AML-193 (cell line): ENCODE measurements around the gene CTXND1.

ENCODE experiments used
- DNase-seq, 2 experiments: peaks; one replicate each; lab custom pipeline; 2025; lab: John Stamatoyannopoulos, UW

CTXND1 gene

DNA sequence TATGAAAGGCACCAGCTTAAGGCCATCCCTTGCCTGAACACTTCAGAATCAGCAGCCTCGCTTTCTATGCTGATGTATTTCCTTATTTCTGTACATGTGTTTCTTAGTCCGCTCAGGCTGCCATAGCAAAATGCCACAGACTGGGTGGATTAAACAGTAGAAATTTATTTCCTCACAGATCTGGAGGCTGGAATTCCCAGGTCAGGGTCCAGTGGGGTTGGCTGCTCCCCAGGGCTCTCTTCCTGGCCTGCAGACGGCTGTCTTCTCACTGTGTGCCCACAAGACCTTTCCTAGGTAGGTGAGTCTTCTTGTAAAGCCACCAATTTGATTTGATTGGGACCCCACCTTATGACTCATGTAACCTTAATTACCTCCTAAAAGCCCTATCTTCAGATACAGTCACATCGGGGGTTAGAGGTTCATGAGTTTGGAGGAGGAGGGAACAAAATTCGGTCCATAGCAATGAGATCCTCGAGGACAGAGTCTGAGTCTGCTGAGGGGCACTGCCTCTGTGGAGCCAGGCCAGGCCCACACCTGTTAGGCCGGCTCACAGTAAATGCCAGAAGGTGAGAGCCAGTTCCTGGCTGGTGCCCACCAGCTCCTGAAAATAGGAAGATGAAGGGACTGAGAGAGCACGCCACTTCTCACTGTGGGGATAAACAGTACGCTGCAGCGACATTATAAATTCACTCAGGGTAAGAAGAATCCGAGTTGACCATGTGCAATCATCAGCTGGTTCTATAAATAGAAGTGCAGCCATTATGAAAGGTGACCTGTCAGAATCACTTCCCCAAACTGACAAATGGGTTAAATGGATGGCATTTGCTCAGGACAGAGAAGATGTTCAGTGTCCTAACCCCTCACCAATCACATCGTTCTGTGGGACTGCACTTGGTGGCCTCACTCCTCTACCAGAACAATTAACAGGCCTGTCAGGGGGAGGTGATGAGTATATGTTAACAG lies 41.1 kb downstream of the CTXND1 start:
- DNase-seq: no peak

- no peak for DNase-seq
Observed at GRCh38 chr15:80208758-80209734, 43.0 kb downstream of the CTXND1 start.

GRCh38 chr15:80207887-80208286 lies 44.1 kb downstream of the CTXND1 start:
- no peak for DNase-seq

DNA sequence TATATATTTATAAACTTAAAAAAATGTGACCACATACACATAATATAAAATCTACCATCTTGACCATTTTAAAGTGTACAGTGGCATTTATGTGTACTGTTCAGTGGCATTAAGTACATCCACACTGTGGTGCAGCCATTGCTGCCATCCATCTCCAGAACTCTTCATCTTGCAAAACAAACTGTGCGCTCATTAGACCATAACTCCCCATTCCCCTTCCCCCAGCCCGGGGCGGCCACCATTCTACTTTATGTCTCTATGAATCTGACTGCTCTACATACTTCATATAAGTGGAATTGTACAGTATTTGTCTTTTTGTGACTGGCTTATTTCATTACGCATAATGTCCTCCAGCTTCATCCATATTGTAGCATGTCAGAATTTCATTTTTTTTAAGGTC lies 47.8 kb downstream of the CTXND1 start:
- DNase-seq: no peak

GRCh38 chr15:80203361-80203885 lies 48.6 kb downstream of the CTXND1 start:
- no peak for DNase-seq

DNA sequence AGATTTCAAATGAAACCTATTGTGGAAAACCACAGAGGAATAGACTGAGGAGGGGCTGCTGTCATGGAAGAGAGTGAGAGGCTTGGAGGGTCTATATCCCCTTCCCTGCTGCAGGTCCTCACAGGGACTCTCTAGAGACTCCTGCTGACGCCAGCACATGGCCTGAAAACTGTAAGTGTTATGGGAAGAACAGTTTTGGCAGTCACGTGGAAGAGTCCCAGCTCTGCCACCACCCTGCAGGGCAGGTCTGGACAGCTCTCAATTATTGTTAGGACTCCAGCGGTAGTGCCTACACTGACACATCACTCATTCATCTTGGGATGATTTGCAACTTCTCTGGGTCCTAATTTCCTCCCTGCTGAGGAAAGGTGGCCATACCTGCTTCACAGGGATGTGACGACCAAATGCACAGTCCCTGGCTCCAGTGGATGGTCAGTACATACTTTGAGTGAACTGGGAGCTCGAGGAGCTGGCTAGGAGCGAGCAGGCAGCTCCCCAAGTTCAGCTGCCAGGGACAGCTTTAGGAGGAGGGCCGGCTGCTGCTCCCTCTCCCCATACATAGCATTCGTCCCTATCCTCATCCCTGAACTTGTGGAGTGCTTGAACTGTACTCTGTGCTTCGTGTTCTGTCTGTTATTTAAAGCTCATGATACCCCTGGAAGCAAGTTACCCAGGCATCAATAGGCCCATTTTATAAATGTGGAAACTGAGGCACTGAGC lies 49.2 kb downstream of the CTXND1 start:
- DNase-seq: no peak

DNA sequence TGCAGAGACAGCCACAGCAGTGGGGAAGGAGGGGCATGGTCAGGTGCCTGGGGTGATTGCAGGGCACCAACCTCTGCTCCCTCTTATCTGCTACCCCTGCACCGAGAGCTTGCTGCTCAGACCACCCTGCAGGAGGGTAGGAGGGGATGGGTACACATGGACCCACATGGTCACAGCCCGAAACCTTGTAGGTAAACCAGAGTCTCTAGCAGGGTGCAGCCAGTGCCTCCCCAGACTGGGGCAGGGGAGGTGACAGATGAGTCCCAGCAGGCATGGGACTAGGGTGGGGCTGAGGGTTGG lies 50.0 kb downstream of the CTXND1 start:
- DNase-seq: no peak

GRCh38 chr15:80201256-80202015 lies 50.6 kb downstream of the CTXND1 start:
- DNase-seq: no peak

GRCh38 chr15:80199869-80200268 lies 52.1 kb downstream of the CTXND1 start:
- DNase-seq: no peak

DNA sequence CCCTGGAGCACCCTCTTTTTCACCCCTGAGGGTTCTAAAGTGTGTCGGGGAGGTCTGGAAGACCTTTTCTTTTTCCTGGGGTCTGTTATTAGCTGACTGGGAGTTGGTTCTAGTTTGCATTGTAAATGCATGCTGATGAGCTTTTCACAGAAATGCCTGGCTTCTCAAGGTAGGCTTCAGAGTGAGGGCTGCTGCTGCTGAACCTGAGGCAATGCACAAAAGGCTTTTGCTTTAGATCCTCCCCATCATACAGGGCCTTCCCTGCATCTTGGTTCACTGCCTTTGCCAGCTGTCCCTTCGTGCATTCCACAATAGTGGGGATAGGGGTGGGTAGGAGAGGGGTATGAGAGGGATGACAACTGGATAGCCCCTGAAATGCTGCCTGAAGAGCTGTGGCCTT lies 52.6 kb downstream of the CTXND1 start:
- no peak for DNase-seq

DNA sequence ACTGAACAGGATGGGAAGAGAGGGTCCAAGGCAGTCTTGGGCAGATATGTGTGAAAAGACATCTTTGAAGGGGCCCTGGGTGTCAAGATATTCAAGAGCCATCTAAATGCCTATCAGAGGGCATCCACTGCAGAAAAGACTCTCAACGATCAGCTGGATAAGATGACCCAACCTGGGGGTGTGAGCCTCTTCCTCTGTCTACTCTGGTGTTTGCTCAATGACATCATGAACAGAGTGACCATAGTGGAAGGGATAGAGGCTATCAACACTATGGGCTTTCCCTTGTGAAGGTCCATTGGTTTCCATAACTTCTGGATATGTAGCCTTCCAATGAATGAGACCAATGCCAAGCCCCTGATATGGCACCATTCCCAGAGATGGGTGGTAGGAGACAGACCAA lies 57.1 kb downstream of the CTXND1 start:
- DNase-seq: no peak

DNA sequence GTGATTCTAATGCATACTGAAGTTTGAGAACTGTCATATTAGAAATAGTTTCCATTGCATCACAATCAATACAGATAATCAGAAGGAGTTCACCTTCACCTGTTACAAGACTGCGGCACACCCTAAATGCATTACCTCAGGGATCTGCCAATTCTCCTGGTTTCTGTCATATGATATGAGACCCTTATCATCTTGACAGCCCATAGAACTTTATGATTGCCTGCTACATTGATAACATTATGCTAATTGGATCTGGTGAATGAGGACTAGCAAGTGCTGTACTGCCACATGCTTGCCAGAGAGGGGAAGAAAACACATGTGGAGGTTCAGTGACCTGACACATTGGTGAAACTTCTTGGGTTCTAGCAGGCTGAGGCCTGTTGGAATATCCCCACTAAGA lies 57.8 kb downstream of the CTXND1 start:
- no peak for DNase-seq

DNA sequence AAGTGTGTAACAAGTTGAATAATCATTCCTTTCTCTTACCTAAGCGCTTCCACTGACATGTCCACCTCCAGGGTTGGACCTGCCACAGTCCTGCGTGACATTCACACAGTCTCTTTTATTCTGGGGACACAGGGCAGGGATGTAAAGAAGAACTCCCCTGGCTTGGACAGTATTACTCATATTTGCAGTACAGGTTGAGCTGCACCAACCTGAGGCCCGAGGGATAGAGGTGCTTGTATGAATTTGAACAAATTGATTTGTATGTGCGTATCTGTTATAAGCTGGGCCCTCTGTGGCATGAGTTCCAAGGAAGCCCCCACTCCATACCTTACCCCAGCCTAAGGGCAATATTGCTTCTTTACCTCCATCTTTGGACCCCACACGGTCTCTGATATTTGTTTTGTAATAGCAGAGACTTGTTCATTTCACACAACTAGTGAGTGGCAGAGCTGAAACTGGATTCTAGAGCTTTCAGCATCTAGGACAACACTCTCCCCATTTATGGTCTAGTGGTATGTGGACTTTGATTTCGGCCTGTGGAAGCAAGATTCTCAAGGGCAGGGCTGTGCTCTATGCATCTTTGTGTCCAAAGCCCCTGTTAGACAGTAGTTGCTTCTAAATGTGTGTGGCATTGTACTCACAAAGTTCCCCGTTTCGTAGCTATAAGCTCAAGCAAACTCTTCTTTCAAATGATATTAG lies 60.0 kb downstream of the CTXND1 start:
- DNase-seq: no peak

GRCh38 chr15:80191198-80191597 lies 60.8 kb downstream of the CTXND1 start:
- no peak for DNase-seq

- DNase-seq: no peak
Observed at GRCh38 chr15:80188251-80188650, 63.8 kb downstream of the CTXND1 start.

DNA sequence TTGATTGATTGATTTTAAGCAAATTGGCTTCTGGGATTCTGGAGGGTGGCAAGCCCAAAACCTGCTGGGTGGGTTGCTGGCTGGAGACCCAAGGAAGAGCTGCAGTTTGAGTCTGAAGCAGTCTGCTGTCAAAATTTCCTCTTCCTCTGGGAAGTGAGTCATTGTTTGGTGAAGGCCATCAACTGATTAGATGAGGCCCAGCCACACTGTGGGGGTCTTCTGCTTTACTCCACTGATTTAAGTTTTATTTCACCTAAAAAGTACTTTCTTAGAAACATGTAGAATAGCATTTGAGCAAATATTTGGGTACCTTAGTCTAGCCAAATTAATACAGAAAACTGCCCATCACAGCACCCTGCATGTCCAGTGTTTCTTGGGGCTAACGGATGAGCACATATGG lies 65.4 kb downstream of the CTXND1 start:
- no peak for DNase-seq

- no peak for DNase-seq
Observed at GRCh38 chr15:80186066-80186465, 65.9 kb downstream of the CTXND1 start.

- no peak for DNase-seq
Observed at GRCh38 chr15:80185152-80185551, 66.9 kb downstream of the CTXND1 start.

- DNase-seq: no peak
Observed at GRCh38 chr15:80184554-80184953, 67.5 kb downstream of the CTXND1 start.

DNA sequence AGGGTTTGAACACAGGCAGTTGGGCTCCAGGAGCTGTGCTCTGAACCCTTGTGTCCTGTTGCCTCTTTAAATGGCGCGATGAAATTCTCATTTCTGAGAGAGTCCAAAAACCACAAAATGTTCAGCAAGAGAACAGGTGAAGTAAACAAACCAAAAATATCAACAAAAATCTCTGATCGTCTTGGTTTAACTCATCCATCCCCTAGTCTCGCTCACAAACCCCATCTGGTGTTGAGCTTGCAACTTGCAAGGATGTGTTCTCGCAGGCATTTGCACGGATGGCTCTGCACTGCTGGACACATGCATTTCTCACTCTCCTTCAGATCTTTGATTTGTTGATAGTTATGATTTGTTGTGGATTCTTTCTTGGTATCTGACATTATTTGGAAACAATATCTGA lies 68.1 kb downstream of the CTXND1 start:
- no peak for DNase-seq

- no peak for DNase-seq
Observed at GRCh38 chr15:80183306-80183705, 68.7 kb downstream of the CTXND1 start.
